Upper lobe of right lung (tissue), 1 donor: ENCODE data around the gene NEK2. TPM values are rescaled to one million over a fixed set of nuclear protein-coding genes. Genes with fewer than 3 reads are reported as not detected.

Source experiments
- ATAC-seq: fragments of 200-7000 bp; cut with Tn5 transposase; one replicate; pipeline ENCODE4 v1.9.1; 2020; ENCODE audit warnings: mild to moderate bottlenecking, moderate library complexity
- DNase-seq: peaks from one replicate; pipeline ENCODE4 v3.0.0-alpha.2; 2020
- H3K27ac ChIP-seq: fragments of 200-600 bp; one replicate; pipeline ENCODE4 v1.8.0; 2022
- H3K27me3 ChIP-seq: fragments of 200-600 bp; one replicate; pipeline ENCODE4 v1.8.0; 2022; ENCODE audit warnings: mild to moderate bottlenecking
- H3K36me3 ChIP-seq: fragments of 200-600 bp; one replicate; pipeline ENCODE4 v1.8.0; 2022
- H3K4me1 ChIP-seq: fragments of 200-600 bp; one replicate; pipeline ENCODE4 v1.8.0; 2022
- H3K4me3 ChIP-seq: fragments of 200-600 bp; one replicate; pipeline ENCODE4 v1.8.0; 2022; ENCODE audit warnings: mild to moderate bottlenecking
- H3K9me3 ChIP-seq: fragments of 200-600 bp; one replicate; pipeline ENCODE4 v1.8.0; 2022
- intact Hi-C: fragments of 100-400 bp; cut with DNase I; formaldehyde crosslinking; loops from one replicate; pipeline ENCODE4 v1.11.0; 2022
- total RNA-seq: library from RNA; stranded (reverse); fragmentation: NEBNext Ultra II Directional; extraction: Animal tissue kit (Norgen Biotek cat#: 25700); gene quantifications from one replicate; pipeline ENCODE4 v1.2.1, GENCODE V29; 2021
- TF ChIP-seq, protein P1 (sequence below): fragments of 200-600 bp; IDR thresholded peaks from one replicate; pipeline ENCODE4 v1.8.0; 2022; ENCODE audit warnings: antibody characterized with exemption
- donor health status: DM: no; HTN: yes; CAD: no; lungs with severe emphysema.

Gene NEK2
- total RNA-seq, 1 donor from 2014 or later: 0.35 TPM

DNA sequence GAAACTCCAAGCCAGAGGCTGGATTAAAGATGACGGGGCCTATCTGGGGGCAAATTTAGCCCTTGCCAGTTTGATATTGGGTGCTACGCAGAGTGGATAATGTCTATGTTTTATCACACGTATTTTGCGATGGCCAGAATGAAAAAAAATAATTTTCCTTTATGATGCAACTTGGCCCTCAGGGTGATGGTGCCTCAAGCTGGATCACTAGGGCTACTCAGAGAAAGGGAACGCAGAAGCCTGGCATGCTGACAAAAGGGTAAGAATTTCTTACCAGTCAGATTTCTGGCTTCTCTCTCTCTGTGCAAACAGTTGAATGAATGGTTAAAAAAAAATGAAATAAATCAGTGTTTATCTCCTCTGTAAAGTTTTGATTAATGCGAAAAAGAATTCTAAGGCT, 32.6 kb upstream of the NEK2 start:
- intact Hi-C loops: no loop called here
- DNase-seq (no peak), ATAC-seq (no peak)
- Histone ChIP-seq H3K4me3 (no peak overlapping the region), H3K27me3 (no peaks in the 10 kb centered on the region), H3K4me1 (no peaks in the 10 kb centered on the region), H3K36me3 (no peaks in the 10 kb centered on the region), H3K9me3 (no peaks in the 10 kb centered on the region), H3K27ac (no peak overlapping the region)
- TF ChIP-seq, protein P1, sequence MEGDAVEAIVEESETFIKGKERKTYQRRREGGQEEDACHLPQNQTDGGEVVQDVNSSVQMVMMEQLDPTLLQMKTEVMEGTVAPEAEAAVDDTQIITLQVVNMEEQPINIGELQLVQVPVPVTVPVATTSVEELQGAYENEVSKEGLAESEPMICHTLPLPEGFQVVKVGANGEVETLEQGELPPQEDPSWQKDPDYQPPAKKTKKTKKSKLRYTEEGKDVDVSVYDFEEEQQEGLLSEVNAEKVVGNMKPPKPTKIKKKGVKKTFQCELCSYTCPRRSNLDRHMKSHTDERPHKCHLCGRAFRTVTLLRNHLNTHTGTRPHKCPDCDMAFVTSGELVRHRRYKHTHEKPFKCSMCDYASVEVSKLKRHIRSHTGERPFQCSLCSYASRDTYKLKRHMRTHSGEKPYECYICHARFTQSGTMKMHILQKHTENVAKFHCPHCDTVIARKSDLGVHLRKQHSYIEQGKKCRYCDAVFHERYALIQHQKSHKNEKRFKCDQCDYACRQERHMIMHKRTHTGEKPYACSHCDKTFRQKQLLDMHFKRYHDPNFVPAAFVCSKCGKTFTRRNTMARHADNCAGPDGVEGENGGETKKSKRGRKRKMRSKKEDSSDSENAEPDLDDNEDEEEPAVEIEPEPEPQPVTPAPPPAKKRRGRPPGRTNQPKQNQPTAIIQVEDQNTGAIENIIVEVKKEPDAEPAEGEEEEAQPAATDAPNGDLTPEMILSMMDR: no peak

- peak; percentile 54 for ATAC-seq
- H3K27ac ChIP-seq: no peak overlapping the region
- no peaks in the 10 kb centered on the region for H3K36me3 ChIP-seq
Observed at GRCh38 chr1:211705467-211706091, 30.2 kb upstream of the NEK2 start.

DNA sequence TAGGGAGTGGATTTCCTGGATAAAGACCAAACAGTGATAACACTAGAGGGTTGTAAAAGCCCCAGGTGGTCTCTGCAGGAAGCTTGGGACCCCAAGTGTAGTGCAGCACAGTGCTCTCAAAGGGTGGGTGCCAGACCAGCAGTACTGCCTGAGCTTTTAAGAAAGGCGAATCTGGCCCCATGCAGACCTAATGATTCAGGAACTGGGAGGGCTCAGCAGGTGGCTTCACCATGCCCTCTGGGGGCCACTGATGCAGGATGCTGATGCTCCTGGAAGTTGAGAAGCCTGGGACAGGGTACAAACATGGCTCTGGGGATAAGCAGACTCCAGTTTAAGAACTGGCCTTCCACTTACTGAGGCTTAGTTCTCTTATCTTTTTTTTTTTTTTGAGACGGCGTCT, 29.1 kb upstream of the NEK2 start:
- TF ChIP-seq, protein P1: no peak
- intact Hi-C loops: no loop called here
- H3K9me3 ChIP-seq: no peaks in the 10 kb centered on the region
- H3K27ac ChIP-seq: no peak overlapping the region
- ATAC-seq: no peak
- DNase-seq: no peak
- H3K4me1 ChIP-seq: no peaks in the 10 kb centered on the region
- H3K36me3 ChIP-seq: no peaks in the 10 kb centered on the region
- H3K27me3 ChIP-seq: no peaks in the 10 kb centered on the region
- H3K4me3 ChIP-seq: no peak overlapping the region

More at GRCh38 chr1:211705467-211706091, 30.2 kb upstream of the NEK2 start:
- DNase-seq: no peak
- H3K4me1 ChIP-seq: no peaks in the 10 kb centered on the region
- no peaks in the 10 kb centered on the region for H3K9me3 ChIP-seq
- no peak overlapping the region for H3K4me3 ChIP-seq
- no peaks in the 10 kb centered on the region for H3K27me3 ChIP-seq
- intact Hi-C loops: no loop called here
- TF ChIP-seq, protein P1: no peak

- Histone ChIP-seq H3K36me3 (no peaks in the 10 kb centered on the region), H3K4me1 (no peaks in the 10 kb centered on the region), H3K27ac (no peak overlapping the region), H3K4me3 (no peak overlapping the region), H3K9me3 (no peaks in the 10 kb centered on the region), H3K27me3 (no peaks in the 10 kb centered on the region)
- intact Hi-C loops: no loop called here
- no peak for DNase-seq
- TF ChIP-seq, protein P1: no peak
- no peak for ATAC-seq
Observed at GRCh38 chr1:211703812-211704537, 28.6 kb upstream of the NEK2 start.

GRCh38 chr1:211701733-211702132, 26.3 kb upstream of the NEK2 start:
- DNase-seq (no peak), ATAC-seq (no peak)
- Histone ChIP-seq H3K4me1 (peaks cover 4% of the 10 kb centered on the region), H3K27me3 (no peaks in the 10 kb centered on the region), H3K27ac (no peak overlapping the region), H3K9me3 (no peaks in the 10 kb centered on the region), H3K4me3 (no peak overlapping the region), H3K36me3 (no peaks in the 10 kb centered on the region)
- TF ChIP-seq, protein P1: no peak
- intact Hi-C loops: no loop called here
